OCI-LY1 (cell line): ENCODE results near the gene JOSD1.

Experiments used
- CTCF ChIP-seq: fragments of 200-600 bp; sonication (generic), shearing (Covaris generic); IDR thresholded peaks from 2 replicates; pipeline ENCODE4 v1.5.1; 2017; ENCODE audit warnings: mild to moderate bottlenecking, antibody characterized with exemption, low read length, moderate library complexity, mixed read lengths
- EZH2 ChIP-seq: fragments of 200-600 bp; sonication (generic), shearing (Covaris generic); IDR thresholded peaks from 2 replicates; pipeline ENCODE4 v1.8.0; 2017; ENCODE audit warnings: borderline replicate concordance, mixed run types, mild to moderate bottlenecking, antibody characterized with exemption, low read length, moderate library complexity, mixed read lengths

GRCh38 chr22:38720350-38720749 is 19.6 kb upstream of the JOSD1 start:
- TF ChIP-seq CTCF = no peak
- TF ChIP-seq EZH2 = no peak
